ENCODE data around the gene KIRREL3. TPM values are rescaled to one million over a fixed set of nuclear protein-coding genes. Genes with fewer than 3 reads are reported as not detected.

The KIRREL3 gene
- total and polyA plus RNA-seq, 2 of the 8 experiments (the other 6 are each of a cell fraction or from before 2014, with no cell fraction given): 0.29 to 0.32 TPM

DNA sequence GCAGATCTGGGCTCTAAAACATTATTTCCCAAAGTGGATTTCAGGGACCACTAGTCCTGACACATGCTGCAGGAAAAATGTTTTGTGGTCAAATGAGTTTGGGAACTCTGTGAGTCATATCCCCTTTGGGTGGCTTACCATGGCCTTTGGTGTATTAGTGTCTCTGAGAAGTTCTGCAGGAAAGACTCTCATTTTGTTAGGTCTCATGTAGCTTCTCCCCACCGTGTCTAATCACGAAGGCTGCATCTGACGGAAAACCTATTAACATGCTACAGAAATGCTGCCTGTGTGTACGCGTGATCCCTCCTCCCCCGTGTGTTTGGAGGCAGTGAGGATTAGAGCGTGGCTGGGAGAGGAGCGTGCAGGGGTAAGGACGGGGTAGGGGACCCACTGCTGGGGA is 453.4 kb downstream of the KIRREL3 start:
- H3K23ac ChIP-seq (ENCODE audit: insufficient read length): no peak overlapping the region
- H4K20me1 ChIP-seq (replicated peaks in 1 of 2; ENCODE audit: control insufficient read depth in 1 of 2, insufficient read depth in 2 of 2, low read length in 2 of 2): no peaks in the 10 kb centered on the region
- H3K9me3 ChIP-seq (ENCODE audit: insufficient read depth in 2 of 2, low read depth in 1 of 2, low read length in 1 of 2): no peaks in the 10 kb centered on the region
- H3K27ac ChIP-seq (ENCODE audit: low read depth, low read length): no peak overlapping the region
- no peak overlapping the region for H3K4me2 ChIP-seq (ENCODE audit: insufficient read depth in 1 of 2, low read depth in 2 of 2, low read length in 2 of 2)
- H3K27me3 ChIP-seq (replicated peaks in 1 of 4; ENCODE audit: control insufficient read depth in 3 of 4, extremely low read depth in 1 of 4, insufficient read depth in 3 of 4, low read length in 3 of 4): no peaks in the 10 kb centered on the region
- H4K8ac ChIP-seq (ENCODE audit: extremely low read depth, insufficient read depth, low read length): no peak overlapping the region
- no peak overlapping the region for H4K91ac ChIP-seq (replicated peaks; ENCODE audit: insufficient read length, low read length)
- H3K4me3 ChIP-seq (ENCODE audit: extremely low read depth in 1 of 4, insufficient read depth in 2 of 4, low read depth in 3 of 4, low read length in 4 of 4): no peak overlapping the region
- no peaks in the 10 kb centered on the region for H3K79me2 ChIP-seq (ENCODE audit: control insufficient read depth in 1 of 2, insufficient read depth in 2 of 2, low read length in 2 of 2)
- no peaks in the 10 kb centered on the region for H3K36me3 ChIP-seq (ENCODE audit: control insufficient read depth in 2 of 4, insufficient read depth in 4 of 4, low read length in 3 of 4)
- no peak overlapping the region for H3K14ac ChIP-seq (ENCODE audit: insufficient read length)
- no peak overlapping the region for H2AFZ ChIP-seq (ENCODE audit: low read length)
- FAIRE-seq (no peak), DNase-seq (ENCODE audit: low read depth in 1 of 2, low spot score in 2 of 2) (no peak)
- H3K23me2 ChIP-seq (ENCODE audit: low read depth, low read length): no peaks in the 10 kb centered on the region
- no peak overlapping the region for H2BK20ac ChIP-seq (ENCODE audit: low read length)
- H4K5ac ChIP-seq (ENCODE audit: insufficient read length, low read depth, low read length): no peak overlapping the region
- no peak overlapping the region for H3K4ac ChIP-seq (replicated peaks; ENCODE audit: insufficient read length, low read depth, low read length)
- no peak overlapping the region for H3K18ac ChIP-seq (ENCODE audit: extremely low read depth, low read length)
- H2BK120ac ChIP-seq (replicated peaks; ENCODE audit: low read depth, low read length): no peak overlapping the region
- H2BK5ac ChIP-seq (ENCODE audit: low read depth, low read length): no peak overlapping the region
- H2BK15ac ChIP-seq (ENCODE audit: low read length): no peak overlapping the region
- no peak overlapping the region for H2BK12ac ChIP-seq (ENCODE audit: low read depth, low read length)
- H3K9ac ChIP-seq (replicated peaks in 1 of 4; ENCODE audit: extremely low read depth in 1 of 4, low read depth in 3 of 4, low read length in 3 of 4): no peak overlapping the region
- no peaks in the 10 kb centered on the region for H3K79me1 ChIP-seq (ENCODE audit: low read depth, low read length)
- no peak overlapping the region for H2AK5ac ChIP-seq (ENCODE audit: low read depth, low read length)
- POLR2A ChIA-PET (ENCODE audit: partially characterized antibody): no interaction called here
- H3K56ac ChIP-seq (replicated peaks; ENCODE audit: insufficient read length, low read depth, low read length): no peak overlapping the region
- CTCF ChIA-PET (ENCODE audit: partially characterized antibody): interaction anchor here (1.2 kb wide), 1 partner anchor 170 kb away, joined by 3 read pairs; no protein-coding TSS in a partner anchor
- H3K4me1 ChIP-seq (replicated peaks in 1 of 4; ENCODE audit: control insufficient read depth in 3 of 4, insufficient read depth in 4 of 4, low read length in 3 of 4): peaks cover 5 to 20% (median 13%) of the 10 kb centered on the region in 4 experiments
- WGBS, 2 experiments (ENCODE audit: extremely low coverage in 1 of 2, insufficient coverage in 1 of 2, insufficient read length in 1 of 2, insufficient replicate concordance in 2 of 2, low coverage in 1 of 2, low lambda C conversion rate in 2 of 2, missing lambda C conversion rate in 1 of 2): 99% methylated on average over 9 of the region's 9 CpGs; no CpG with 5 or more reads in 1 of the 2 experiments
- TF ChIP-seq ZNF274 (IDR thresholded peaks at IDR 0.05; ENCODE audit: borderline replicate concordance, extremely low read depth, low read length) (no peak), SP4 (IDR thresholded peaks at IDR 0.05; ENCODE audit: low read length) (no peak), GABPA (IDR thresholded peaks at IDR 0.05; ENCODE audit: borderline replicate concordance, insufficient read depth, low read length) (no peak), SRF (IDR thresholded peaks at IDR 0.05; ENCODE audit: low read depth, low read length) (no peak), CEBPB (IDR thresholded peaks at IDR 0.05; ENCODE audit: low read depth, low read length) (no peak), CHD1 (IDR thresholded peaks at IDR 0.05; ENCODE audit: low read depth, low read length) (no peak), TBP (IDR thresholded peaks at IDR 0.05; ENCODE audit: low read depth, low read length) (no peak), SIRT6 (IDR thresholded peaks at IDR 0.05; ENCODE audit: low read length) (no peak), TEAD4 (IDR thresholded peaks at IDR 0.05; ENCODE audit: low read depth, low read length) (no peak), RNF2 (IDR thresholded peaks at IDR 0.05; ENCODE audit: borderline replicate concordance, low read depth, low read length, missing control alignments, poor library complexity, severe bottlenecking) (no peak), YY1 (IDR thresholded peaks at IDR 0.05; ENCODE audit: low read depth, low read length) (no peak), POU5F1 (IDR thresholded peaks at IDR 0.05; ENCODE audit: low read depth, low read length) (no peak), SUZ12 (IDR thresholded peaks at IDR 0.05; ENCODE audit: low read length) (no peak), RFX5 (IDR thresholded peaks at IDR 0.05; ENCODE audit: borderline replicate concordance, low read depth, low read length) (no peak), CREB1 (IDR thresholded peaks at IDR 0.05) (no peak), EGR1 (IDR thresholded peaks at IDR 0.05; ENCODE audit: borderline replicate concordance, low read depth, low read length) (no peak)

Data from H1 (cell line).